Keratinocyte (primary cell): Measurements from ENCODE around the gene MRPL24. TPM values are rescaled to one million over a fixed set of nuclear protein-coding genes. Genes with fewer than 3 reads are reported as not detected.

Source experiments
- DNase-seq: peaks from one replicate; pipeline ENCODE4 v3.0.0-alpha.2; 2011; ENCODE audit warnings: low read depth, missing footprints, low spot score
- FAIRE-seq: peaks from 2 replicates; lab custom pipeline; 2011; peaks lifted over from hg19 to GRCh38; lab: Jason Lieb, UNC
- H2AFZ ChIP-seq: 2 replicates; pipeline ENCODE4 v1.6.0; 2012; ENCODE audit warnings: low read length, control low read depth, inconsistent platforms; ENCODE audit not compliant: control insufficient read depth
- H3K27ac ChIP-seq: 2 replicates; pipeline ENCODE4 v1.5.1; 2011; ENCODE audit warnings: low read length; ENCODE audit not compliant: control insufficient read depth, insufficient read depth
- H3K27me3 ChIP-seq: 3 replicates; pipeline ENCODE4 v1.6.0; 2011; ENCODE audit warnings: low read length; ENCODE audit not compliant: control insufficient read depth, insufficient read depth; ENCODE audit errors: extremely low read depth
- H3K36me3 ChIP-seq, 2 experiments: 2 replicates in 1 of 2; 3 replicates in 1 of 2; pipeline ENCODE4 v1.5.1; 2011; ENCODE audit warnings: low read length in 2 of 2, mild to moderate bottlenecking in 1 of 2; ENCODE audit not compliant: control insufficient read depth in 2 of 2, insufficient read depth in 2 of 2; ENCODE audit errors: extremely low read depth in 1 of 2
- H3K4me1 ChIP-seq: 3 replicates; pipeline ENCODE4 v1.5.1; 2011; ENCODE audit warnings: low read length; ENCODE audit not compliant: control insufficient read depth, insufficient read depth; ENCODE audit errors: extremely low read depth
- H3K4me2 ChIP-seq: 3 replicates; pipeline ENCODE4 v1.6.0; 2011; ENCODE audit warnings: low read depth, low read length; ENCODE audit not compliant: control insufficient read depth, insufficient read depth; ENCODE audit errors: extremely low read depth
- H3K4me3 ChIP-seq, 3 experiments: fragments of 200-600 bp in 1 of 3; sonication (generic) in 1 of 3; 2 replicates in 2 of 3; 3 replicates in 1 of 3; pipeline ENCODE4 v1.5.1; 2011 to 2016; ENCODE audit warnings: low read length in 3 of 3, mild to moderate bottlenecking in 3 of 3, control low read depth in 2 of 3, inconsistent platforms in 1 of 3, low read depth in 1 of 3, mixed read lengths in 1 of 3, mixed run types in 1 of 3, moderate library complexity in 1 of 3; ENCODE audit not compliant: control insufficient read depth in 2 of 3, insufficient read depth in 2 of 3; ENCODE audit errors: extremely low read depth in 1 of 3
- H3K79me2 ChIP-seq: 2 replicates; pipeline ENCODE4 v1.6.0; 2012; ENCODE audit warnings: low read length; ENCODE audit not compliant: control insufficient read depth, insufficient read depth
- H3K9ac ChIP-seq: 3 replicates; pipeline ENCODE4 v1.6.0; 2011; ENCODE audit warnings: low read length; ENCODE audit not compliant: control insufficient read depth, insufficient read depth; ENCODE audit errors: extremely low read depth
- H3K9me1 ChIP-seq: 3 replicates; pipeline ENCODE4 v1.6.0; 2011; ENCODE audit warnings: low read length; ENCODE audit not compliant: control insufficient read depth, insufficient read depth; ENCODE audit errors: extremely low read depth
- H3K9me3 ChIP-seq: 2 replicates; pipeline ENCODE4 v1.5.1; 2012; ENCODE audit warnings: low read depth, low read length; ENCODE audit not compliant: control insufficient read depth
- H4K20me1 ChIP-seq: 3 replicates; pipeline ENCODE4 v1.6.0; 2011; ENCODE audit warnings: low read length; ENCODE audit not compliant: control insufficient read depth, insufficient read depth; ENCODE audit errors: extremely low read depth
- EZH2 ChIP-seq: IDR thresholded peaks from one replicate; pipeline ENCODE4 v1.6.1; 2012; ENCODE audit warnings: inconsistent platforms, mild to moderate bottlenecking, low read length, moderate library complexity
- dilution Hi-C: fragments of 300-500 bp; cut with MboI; formaldehyde crosslinking; loops from one replicate; pipeline ENCODE4 v1.7.0; 2020; ENCODE audit warnings: low sequenced_read_pairs; ENCODE audit not compliant: extremely low pct_ligation_motif_present
- polyA plus RNA-seq, 5 experiments: library from polyadenylated mRNA; depleted of rRNA in 3 of 5; stranded (reverse) in 3 of 5; stranded (forward) in 1 of 5; unstranded in 1 of 5; fragments of >200 nt; gene quantifications; 1 replicate in 1 of 5; 2 replicates in 3 of 5; 3 replicates in 1 of 5; pipeline versions ENCODE4 v1.2.1 to v1.2.3, GENCODE V29; 2011 to 2012; ENCODE audit warnings: missing spikeins in 2 of 5, low read depth in 1 of 5, low replicate concordance in 1 of 5
- TF ChIP-seq, protein P1 (sequence below), 3 experiments: IDR thresholded peaks in 1 of 3; conservative IDR thresholded peaks in 1 of 3; optimal IDR thresholded peaks in 1 of 3; 2 replicates in 2 of 3; 3 replicates in 1 of 3; pipeline versions ENCODE3 to v1.5.1; 2011; ENCODE audit warnings: low read length in 3 of 3, mild to moderate bottlenecking in 3 of 3, moderate library complexity in 2 of 3, control low read depth in 1 of 3, inconsistent platforms in 1 of 3; ENCODE audit not compliant: insufficient read depth in 2 of 3; ENCODE audit errors: extremely low read depth in 1 of 3

Gene MRPL24
- polyA plus RNA-seq, 1 donor (not counting 4 experiments of a cell fraction or from before 2014, with no cell fraction given): 157 TPM

DNA sequence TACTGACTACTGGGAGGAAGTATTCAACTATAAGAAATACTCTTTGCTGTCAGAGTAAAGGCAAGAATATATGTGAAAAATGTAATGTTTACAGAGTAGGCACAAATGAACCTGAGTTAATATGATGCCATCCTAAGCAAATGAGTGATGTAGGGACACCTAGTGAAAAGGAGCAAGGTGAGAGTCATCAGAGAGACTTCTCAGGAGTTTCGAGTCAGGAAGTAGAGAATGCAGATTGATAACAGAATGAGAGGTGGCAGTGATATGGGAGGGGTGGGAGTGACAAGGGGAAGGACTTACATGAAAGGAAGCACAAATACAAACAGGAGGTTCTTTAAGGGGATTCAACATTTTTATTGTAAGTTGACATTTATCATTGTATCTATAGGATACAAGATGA lies 36.7 kb upstream of the MRPL24 start:
- Histone ChIP-seq H3K9ac (no peak overlapping the region), H4K20me1 (peaks cover 9% of the 10 kb centered on the region), H3K36me3 (peaks cover 2 to 11% of the 10 kb centered on the region in 2 experiments), H3K4me2 (no peak overlapping the region), H3K79me2 (peaks cover 76% of the 10 kb centered on the region), H3K27ac (no peak overlapping the region), H3K9me3 (no peaks in the 10 kb centered on the region), H2AFZ (no peak overlapping the region), H3K4me1 (peaks cover 4% of the 10 kb centered on the region), H3K27me3 (no peaks in the 10 kb centered on the region), H3K4me3 (no peak overlapping the region), H3K9me1 (no peaks in the 10 kb centered on the region)
- no peak for DNase-seq
- dilution Hi-C loops: no loop called here
- TF ChIP-seq, protein P1, sequence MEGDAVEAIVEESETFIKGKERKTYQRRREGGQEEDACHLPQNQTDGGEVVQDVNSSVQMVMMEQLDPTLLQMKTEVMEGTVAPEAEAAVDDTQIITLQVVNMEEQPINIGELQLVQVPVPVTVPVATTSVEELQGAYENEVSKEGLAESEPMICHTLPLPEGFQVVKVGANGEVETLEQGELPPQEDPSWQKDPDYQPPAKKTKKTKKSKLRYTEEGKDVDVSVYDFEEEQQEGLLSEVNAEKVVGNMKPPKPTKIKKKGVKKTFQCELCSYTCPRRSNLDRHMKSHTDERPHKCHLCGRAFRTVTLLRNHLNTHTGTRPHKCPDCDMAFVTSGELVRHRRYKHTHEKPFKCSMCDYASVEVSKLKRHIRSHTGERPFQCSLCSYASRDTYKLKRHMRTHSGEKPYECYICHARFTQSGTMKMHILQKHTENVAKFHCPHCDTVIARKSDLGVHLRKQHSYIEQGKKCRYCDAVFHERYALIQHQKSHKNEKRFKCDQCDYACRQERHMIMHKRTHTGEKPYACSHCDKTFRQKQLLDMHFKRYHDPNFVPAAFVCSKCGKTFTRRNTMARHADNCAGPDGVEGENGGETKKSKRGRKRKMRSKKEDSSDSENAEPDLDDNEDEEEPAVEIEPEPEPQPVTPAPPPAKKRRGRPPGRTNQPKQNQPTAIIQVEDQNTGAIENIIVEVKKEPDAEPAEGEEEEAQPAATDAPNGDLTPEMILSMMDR (optimal IDR thresholded peaks at IDR 0.05 in 1 of 3, IDR thresholded peaks at IDR 0.05 in 1 of 3, conservative IDR thresholded peaks at IDR 0.05 in 1 of 3; ENCODE audit: extremely low read depth in 1 of 3, insufficient read depth in 2 of 3, low read length in 3 of 3): no peak
- TF ChIP-seq EZH2: no peak
- no peak for FAIRE-seq

- Histone ChIP-seq H3K27ac (no peak overlapping the region), H3K79me2 (peaks cover 77% of the 10 kb centered on the region), H3K4me2 (no peak overlapping the region), H4K20me1 (peaks cover 12% of the 10 kb centered on the region), H3K4me1 (peaks cover 5% of the 10 kb centered on the region), H3K9me3 (no peaks in the 10 kb centered on the region), H3K4me3 (no peak overlapping the region), H3K9me1 (no peaks in the 10 kb centered on the region), H2AFZ (no peak overlapping the region), H3K36me3 (peaks cover 2 to 7% of the 10 kb centered on the region in 2 experiments), H3K9ac (no peak overlapping the region), H3K27me3 (no peaks in the 10 kb centered on the region)
- FAIRE-seq (no peak), DNase-seq (no peak)
- dilution Hi-C loops: no loop called here
- no peak for TF ChIP-seq EZH2
- TF ChIP-seq, protein P1 (optimal IDR thresholded peaks at IDR 0.05 in 1 of 3, IDR thresholded peaks at IDR 0.05 in 1 of 3, conservative IDR thresholded peaks at IDR 0.05 in 1 of 3; ENCODE audit: extremely low read depth in 1 of 3, insufficient read depth in 2 of 3, low read length in 3 of 3): no peak
Measured at GRCh38 chr1:156776942-156777341, 36.1 kb upstream of the MRPL24 start.
